K562 (cell line): ENCODE data around the gene ERAL1. TPM values are rescaled to one million over a fixed set of nuclear protein-coding genes. Genes with fewer than 3 reads are reported as not detected.

ENCODE experiments used
- ATAC-seq: fragments of 200-7000 bp; cut with Tn5 transposase; 3 replicates; pipeline ENCODE4 v1.9.1; 2020; ENCODE audit warnings: moderate library complexity
- BruUV-seq: library from RNA; stranded (reverse); fragments of 400-500 nt; replicated peaks from 2 replicates; lab custom pipeline; 2021; lab: Mats Ljungman, UMichigan
- CTCF ChIA-PET: fragments of 300-600 bp; formaldehyde crosslinking; extraction: SDS; loops from one replicate; lab custom pipeline; 2021; ENCODE audit warnings: low intra/inter-chr PET ratio; lab: Yijun Ruan, JAX
- POLR2A ChIA-PET: fragments of 300-600, 350-650 bp; sonication (Branson Sonifier 250); formaldehyde crosslinking; extraction: SDS; loops from one replicate; lab custom pipeline; 2021; ENCODE audit warnings: antibody characterized with exemption, inconsistent platforms; lab: Yijun Ruan, JAX
- DNase-seq, 4 experiments: peaks; one replicate each; pipeline versions ENCODE4 v3.0.0 to v3.0.0-alpha.2; 2011 to 2018; ENCODE audit warnings: low spot score in 3 of 4, mixed read lengths in 3 of 4; ENCODE audit errors: extremely low read depth in 1 of 4
- FAIRE-seq: peaks from 2 replicates; lab custom pipeline; 2011; peaks lifted over from hg19 to GRCh38; lab: Jason Lieb, UNC
- H2AFZ ChIP-seq: 2 replicates; pipeline ENCODE4 v1.6.0; 2011; ENCODE audit warnings: low read depth, low read length, control low read depth, inconsistent platforms
- H3K27ac ChIP-seq: fragments of 200-600 bp; 3 replicates; pipeline ENCODE4 v1.8.0; 2011; ENCODE audit warnings: low read depth, mild to moderate bottlenecking, control low read depth, inconsistent platforms, low read length, moderate library complexity, mixed read lengths; ENCODE audit errors: extremely low read depth
- H3K27me3 ChIP-seq, 2 experiments: fragments of 300-600 bp in 1 of 2; 2 replicates in 1 of 2; 3 replicates in 1 of 2; pipeline versions ENCODE4 v1.6.0 to v1.8.0; 2011; ENCODE audit warnings: inconsistent platforms in 2 of 2, low read length in 2 of 2, mild to moderate bottlenecking in 1 of 2, mixed read lengths in 1 of 2, moderate library complexity in 1 of 2; ENCODE audit not compliant: control insufficient read depth in 2 of 2, insufficient read depth in 2 of 2
- H3K36me3 ChIP-seq: fragments of 300-600 bp; 3 replicates; pipeline ENCODE4 v1.8.0; 2011; ENCODE audit warnings: mild to moderate bottlenecking, low read length, inconsistent platforms; ENCODE audit not compliant: control insufficient read depth, insufficient read depth
- H3K4me1 ChIP-seq, 2 experiments: fragments of 200-600 bp in 1 of 2; replicated peaks in 1 of 2; 2 replicates in 1 of 2; 3 replicates in 1 of 2; pipeline versions ENCODE4 v1.5.1 to v1.8.0; 2011; ENCODE audit warnings: inconsistent platforms in 2 of 2, low read length in 2 of 2, mild to moderate bottlenecking in 1 of 2, mixed read lengths in 1 of 2, moderate library complexity in 1 of 2; ENCODE audit not compliant: control insufficient read depth in 2 of 2, insufficient read depth in 2 of 2
- H3K4me2 ChIP-seq: 2 replicates; pipeline ENCODE4 v1.6.1; 2011; ENCODE audit warnings: low read length, control low read depth, inconsistent platforms, mixed read lengths; ENCODE audit not compliant: insufficient read depth
- H3K4me3 ChIP-seq: fragments of 200-600 bp; sonication (generic), shearing (Covaris generic); 2 replicates; pipeline ENCODE4 v1.5.1; 2016; ENCODE audit warnings: control low read depth, inconsistent platforms
- H3K79me2 ChIP-seq: fragments of 200-600 bp; 3 replicates; pipeline ENCODE4 v1.8.0; 2011; ENCODE audit warnings: low read length, inconsistent platforms; ENCODE audit not compliant: control insufficient read depth, insufficient read depth
- H3K9ac ChIP-seq, 2 experiments: 2 replicates each; pipeline versions ENCODE4 v1.6.0 to v1.6.1; 2011; ENCODE audit warnings: low read depth in 2 of 2, low read length in 2 of 2, control low read depth in 1 of 2, inconsistent platforms in 1 of 2, mild to moderate bottlenecking in 1 of 2, mixed read lengths in 1 of 2; ENCODE audit not compliant: insufficient read depth in 1 of 2
- H3K9me1 ChIP-seq: one replicate; pipeline ENCODE4 v1.6.0; 2011; ENCODE audit warnings: inconsistent platforms, mild to moderate bottlenecking, low read length, moderate library complexity; ENCODE audit not compliant: control insufficient read depth, insufficient read depth
- H3K9me3 ChIP-seq: replicated peaks from 2 replicates; pipeline ENCODE4 v1.5.1; 2011; ENCODE audit warnings: low read depth, low read length, inconsistent platforms; ENCODE audit not compliant: control insufficient read depth, insufficient read depth
- H4K20me1 ChIP-seq: replicated peaks from 2 replicates; pipeline ENCODE4 v1.6.1; 2011; ENCODE audit warnings: low read length, inconsistent platforms, mixed read lengths; ENCODE audit not compliant: control insufficient read depth, insufficient read depth
- BRD9 ChIP-seq: fragments of 450-650 bp; IDR thresholded peaks from 2 replicates; pipeline ENCODE4 v1.6.1; 2018; ENCODE audit warnings: low read depth; ENCODE audit not compliant: partially characterized antibody
- CBX1 ChIP-seq: sonication (generic); IDR thresholded peaks from 2 replicates; pipeline ENCODE4 v1.6.1; 2016; ENCODE audit warnings: antibody characterized with exemption, low read depth, mild to moderate bottlenecking
- CCNT2 ChIP-seq: IDR thresholded peaks from 2 replicates; pipeline ENCODE4 v1.6.1; 2011; ENCODE audit warnings: borderline replicate concordance, low read depth, mild to moderate bottlenecking, moderate library complexity, mixed read lengths, low read length; ENCODE audit not compliant: insufficient read length; ENCODE audit errors: extremely low read depth
- EP400 ChIP-seq: fragments of 450-650 bp; IDR thresholded peaks from 2 replicates; pipeline ENCODE4 v1.6.1; 2017; ENCODE audit warnings: antibody characterized with exemption, mild to moderate bottlenecking, moderate library complexity
- KDM4B ChIP-seq, 2 experiments: fragments of 450-650 bp in 1 of 2; sonication (generic) in 1 of 2; IDR thresholded peaks; 2 replicates each; pipeline ENCODE4 v1.6.1; 2016 to 2017; ENCODE audit warnings: borderline replicate concordance in 2 of 2, antibody characterized with exemption in 1 of 2, low read depth in 1 of 2, mild to moderate bottlenecking in 1 of 2
- NCOR1 ChIP-seq: fragments of 450-650 bp; IDR thresholded peaks from 2 replicates; pipeline ENCODE4 v1.6.1; 2016; ENCODE audit warnings: mild to moderate bottlenecking, moderate library complexity
- NR2F6 ChIP-seq: fragments of 450-650 bp; formaldehyde crosslinking; IDR thresholded peaks from 2 replicates; pipeline ENCODE4 v1.4.0; 2020; ENCODE audit warnings: mild to moderate bottlenecking
- PHB ChIP-seq: fragments of 250-450 bp; sonication (Bioruptor Pico); IDR thresholded peaks from 2 replicates; pipeline ENCODE4 v1.5.0; 2021
- PML ChIP-seq: IDR thresholded peaks from 2 replicates; pipeline ENCODE4 v1.6.1; 2012; ENCODE audit warnings: low read length, inconsistent platforms
- POLR2A ChIP-seq: fragments of 450-650 bp; conservative IDR thresholded peaks from 2 replicates; pipeline ENCODE4 v1.6.1; 2016
- POLR2B ChIP-seq: fragments of 450-650 bp; IDR thresholded peaks from 2 replicates; pipeline ENCODE4 v1.6.1; 2018; ENCODE audit warnings: low read depth; ENCODE audit not compliant: partially characterized antibody
- PTTG1 ChIP-seq: fragments of 450-650 bp; IDR thresholded peaks from 2 replicates; pipeline ENCODE4 v1.6.1; 2016; ENCODE audit warnings: low read depth, mild to moderate bottlenecking, missing genetic modification characterization, missing compliant biosample characterization
- RAD21 ChIP-seq, 2 experiments: fragments of 250-450 bp in 1 of 2; fragments of 450-650 bp in 1 of 2; sonication (Bioruptor Pico) in 1 of 2; formaldehyde crosslinking in 1 of 2; IDR thresholded peaks in 1 of 2; conservative IDR thresholded peaks in 1 of 2; 2 replicates each; pipeline versions ENCODE4 v1.4.0 to v1.8.0; 2020 to 2022; ENCODE audit warnings: mild to moderate bottlenecking in 2 of 2, moderate library complexity in 1 of 2
- TAL1 ChIP-seq: fragments of 450-650 bp; IDR thresholded peaks from 2 replicates; pipeline ENCODE4 v1.6.1; 2016; ENCODE audit warnings: mild to moderate bottlenecking
- THAP12 ChIP-seq: fragments of 250-450 bp; sonication (Bioruptor Pico); IDR thresholded peaks from 2 replicates; pipeline ENCODE4 v1.9.0; 2021; ENCODE audit warnings: mild to moderate bottlenecking, inconsistent platforms
- TRIM24 ChIP-seq, 2 experiments: fragments of 450-650 bp; IDR thresholded peaks; 2 replicates each; pipeline ENCODE4 v1.6.1; 2016
- YY1 ChIP-seq, 3 experiments: IDR thresholded peaks; 2 replicates each; pipeline ENCODE4 v1.6.1; 2011; ENCODE audit warnings: low read length in 2 of 3, mild to moderate bottlenecking in 2 of 3, moderate library complexity in 2 of 3, borderline replicate concordance in 1 of 3, control low read depth in 1 of 3, low read depth in 1 of 3; ENCODE audit not compliant: insufficient read depth in 3 of 3, insufficient replicate concordance in 2 of 3, control insufficient read depth in 1 of 3, insufficient read length in 1 of 3; ENCODE audit errors: extremely low read depth in 1 of 3
- ZNF263 ChIP-seq: sonication (generic); formaldehyde crosslinking; IDR thresholded peaks from 2 replicates; pipeline ENCODE4 v1.8.0; 2022; ENCODE audit warnings: mild to moderate bottlenecking, missing genetic modification reagents, borderline replicate concordance
- ZNF644 ChIP-seq: fragments of 200-800 bp; sonication (Bioruptor generic); IDR thresholded peaks from 2 replicates; pipeline ENCODE4 v1.6.1; 2016; ENCODE audit warnings: low read depth, missing genetic modification characterization, missing compliant biosample characterization
- WGBS: fragments of 100-300 bp; shearing (Covaris generic); methylation state at CpG from one replicate; pipeline ENCODE4 v1.1.6; 2016; ENCODE audit warnings: low coverage, mixed read lengths; ENCODE audit not compliant: insufficient coverage; ENCODE audit errors: missing lambda C conversion rate; 5-methylcytosine and 5-hydroxymethylcytosine counted together
- in situ Hi-C: fragments of 300-500 bp; cut with MboI; formaldehyde crosslinking; loops from 4 replicates; pipeline ENCODE4 v1.15.0; 2018; ENCODE audit warnings: inconsistent platforms, mixed read lengths
- intact Hi-C: fragments of 100-400 bp; cut with micrococcal nuclease; formaldehyde crosslinking; loops from 2 replicates; pipeline ENCODE4 v1.14.2; 2022
- polyA plus RNA-seq, 8 experiments: library from polyadenylated mRNA; depleted of rRNA in 4 of 8; stranded (reverse) in 5 of 8; unstranded in 3 of 8; fragments of >200 nt; fragmentation: Nextera tagmentation in 2 of 8; fragmentation: Illumina TruSeq in 1 of 8; extraction: Ambion mirVana in 2 of 8; extraction: Trizol in 1 of 8; gene quantifications; 2 replicates each; pipeline versions ENCODE4 v1.2.1 to v1.2.3, GENCODE V29; 2011 to 2014; ENCODE audit warnings: inconsistent platforms in 1 of 8, missing spikeins in 1 of 8
- total RNA-seq, 7 experiments: library from RNA; depleted of rRNA in 6 of 7; stranded (reverse); fragments of >200 nt in 6 of 7; fragmentation: Illumina TruSeq in 2 of 7; extraction: Trizol in 2 of 7; gene quantifications; 2 replicates each; pipeline versions ENCODE4 v1.2.1 to v1.2.3, GENCODE V29; 2011 to 2021; ENCODE audit warnings: low replicate concordance in 1 of 7

Gene ERAL1
- total and polyA plus RNA-seq, 9 of the 15 experiments (the other 6 are each of a cell fraction or from before 2014, with no cell fraction given) = 37.5 to 351 (median 106) TPM

- Histone ChIP-seq H3K36me3 (peaks cover 38% of the 10 kb centered on the region), H3K9me3 (no peaks in the 10 kb centered on the region), H3K9me1 (no peaks in the 10 kb centered on the region), H3K9ac (peak overlapping the region; percentile 73 to 90), H3K27ac (peak overlapping the region; percentile 80), H3K4me3 (peak overlapping the region; percentile 49), H3K27me3 (no peaks in the 10 kb centered on the region), H4K20me1 (no peaks in the 10 kb centered on the region), H3K79me2 (peaks cover 69% of the 10 kb centered on the region), H3K4me2 (peak overlapping the region; percentile 91), H3K4me1 (peaks cover 51 to 61% of the 10 kb centered on the region in 2 experiments), H2AFZ (peak overlapping the region; percentile 10; the same call in 1 of the 2 replicates)
- ChIA-PET CTCF (interaction anchor here (1.1 kb wide), 1 partner anchor 98 kb away, joined by 4 read pairs; no protein-coding TSS in a partner anchor), POLR2A (interaction anchor here (0.5 to 7.5 kb wide), 19 partner anchors 9 to 632 kb away, joined by 3 to 49 read pairs (median 4); partner anchors contain the start of genes FAM222B and FLOT2)
- FAIRE-seq (peak; percentile 90), DNase-seq (peak; percentile 76 to 95 (median 84)), ATAC-seq (peak; percentile 72)
- BruUV-seq = no TSS peak
- intact Hi-C loops (loop anchor here (1.0 to 5.0 kb wide), 3 partner anchors 13 to 134 kb away; partner anchors contain the start of genes DHRS13, NEK8 and TLCD1), in situ Hi-C loops (no loop called here)
- WGBS = 3% methylated on average over 8 of the region's 8 CpGs
- TF ChIP-seq CCNT2 (peak; percentile 45), BRD9 (peak; percentile 58), NCOR1 (peak; percentile 17; the same call in 1 of the 2 replicates), THAP12 (CRISPR knock-in tag) (0 out of 2 replicates have a peak, but pooled peaks have one; percentile 47), POLR2B (peak; percentile 96), PHB (CRISPR knock-in tag) (0 out of 2 replicates have a peak, but pooled peaks have one; percentile 63), TAL1 (0 out of 2 replicates have a peak, but pooled peaks have one; percentile 7), EP400 (peak; percentile 51), POLR2A (peak; percentile 98), PML (peak; percentile 47), RAD21 (CRISPR knock-in tag; conservative IDR thresholded peaks at IDR 0.05 in 1 of 2, IDR thresholded peaks at IDR 0.05 in 1 of 2) (no peak; a peak in 1 of 4 replicates), PTTG1 (tag) (no peak), KDM4B (IDR thresholded peaks at IDR 0.05; ENCODE audit: borderline replicate concordance in 2 of 2, low read depth in 1 of 2) (no peak), YY1 (IDR thresholded peaks at IDR 0.05; ENCODE audit: borderline replicate concordance in 1 of 3, control insufficient read depth in 1 of 3, extremely low read depth in 1 of 3, insufficient read depth in 3 of 3, insufficient read length in 1 of 3, insufficient replicate concordance in 2 of 3, low read depth in 1 of 3, low read length in 2 of 3) (peak in 1 of 3 experiments; percentile 8), ZNF263 (CRISPR knock-in tag) (peak; percentile 56; the same call in 1 of the 2 replicates), CBX1 (no peak), ZNF644 (tag) (0 out of 2 replicates have a peak, but pooled peaks have one; percentile 15), NR2F6 (CRISPR knock-in tag) (peak; percentile 42; the same call in 1 of the 2 replicates), TRIM24 (IDR thresholded peaks at IDR 0.05) (0 out of 4 replicates have a peak, but pooled peaks of 1 of the 2 experiments have one; percentile 61)
These were observed 6.8 kb downstream of the ERAL1 start for GRCh38 chr17:28861393-28862203.
